Prostate gland (tissue), 2 donors: ENCODE measurements around the gene FBXO48.

Experiments
- CTCF ChIP-seq, 4 experiments: fragments of 200-600 bp in 2 of 4; fragments of 450-650 bp in 2 of 4; sonication (generic) in 2 of 4; IDR thresholded peaks; 1 replicate in 3 of 4; 2 replicates in 1 of 4; pipeline ENCODE4 v1.5.1; 2016 to 2019; ENCODE audit warnings: antibody characterized with exemption in 4 of 4, mild to moderate bottlenecking in 2 of 4, moderate library complexity in 2 of 4
- POLR2AphosphoS5 ChIP-seq: sonication (generic); formaldehyde crosslinking; IDR thresholded peaks from one replicate; pipeline ENCODE4 v1.6.1; 2017; ENCODE audit warnings: antibody characterized with exemption

- no peak for TF ChIP-seq CTCF (IDR thresholded peaks at IDR 0.05)
- TF ChIP-seq POLR2AphosphoS5, result no peak
Observed at GRCh38 chr2:68458981-68459380, 8.1 kb downstream of the FBXO48 start.
